UCSD-AML1 (cell line): Measurements from ENCODE around the gene GLI3.

Experiments
- DNase-seq: peaks from one replicate; lab custom pipeline; 2025; ENCODE audit not compliant: unreplicated experiment; lab: John Stamatoyannopoulos, UW

GLI3 gene

DNA sequence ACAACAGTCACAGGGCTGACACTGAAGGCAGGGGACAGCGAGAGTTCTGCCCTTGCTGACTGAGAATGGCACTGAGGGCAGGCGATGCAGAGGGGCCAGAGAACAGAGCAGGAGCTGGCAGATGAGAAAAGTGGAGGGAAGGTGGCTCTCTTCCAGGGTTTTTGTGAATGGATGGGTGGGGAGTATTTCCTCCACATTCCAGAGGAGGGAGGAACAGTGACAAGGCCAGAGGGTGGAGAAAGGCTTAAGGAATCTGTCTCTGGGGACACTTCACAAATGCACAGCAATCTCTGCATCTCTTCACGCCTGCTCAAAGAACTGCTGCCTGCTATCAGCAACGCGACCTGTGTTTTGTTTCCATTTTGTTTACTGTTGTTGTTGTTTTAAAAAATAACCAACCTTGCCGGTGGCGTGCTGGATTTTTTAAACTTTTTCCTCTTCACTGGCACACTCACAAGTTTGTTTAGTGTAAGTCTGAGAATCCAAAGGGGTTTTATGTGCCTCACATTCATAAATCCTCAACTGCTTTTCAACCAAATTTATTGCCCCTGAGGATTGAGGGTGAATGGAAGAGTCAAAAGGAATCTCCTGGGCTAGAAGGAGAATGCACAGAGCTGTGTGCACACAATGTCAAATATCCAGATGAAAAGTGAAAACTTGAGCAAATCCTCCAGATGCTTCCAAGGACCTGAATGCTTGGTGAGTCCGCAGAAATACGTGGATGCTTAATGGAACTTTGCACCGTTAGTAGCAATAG lies 129.3 kb downstream of the GLI3 start:
- DNase-seq: no peak

DNA sequence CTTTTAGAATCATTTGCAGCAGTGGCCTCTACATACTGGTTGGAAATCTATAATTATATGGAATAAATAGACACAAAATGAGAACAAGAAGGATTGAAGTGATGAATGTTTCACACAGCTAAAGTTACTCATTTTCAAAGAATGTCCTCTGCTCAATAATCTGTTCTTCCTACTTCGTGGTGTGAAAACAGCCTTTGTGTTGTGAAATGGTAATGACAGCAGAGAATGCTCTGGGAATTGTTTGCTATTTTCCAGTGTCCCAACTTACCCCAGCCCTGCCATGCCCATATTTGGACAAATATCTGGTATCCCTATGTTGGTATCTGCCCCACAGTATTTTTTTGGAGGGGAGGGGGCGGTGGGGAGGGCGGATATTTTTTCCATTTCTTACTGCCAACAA lies 130.4 kb downstream of the GLI3 start:
- no peak for DNase-seq

DNA sequence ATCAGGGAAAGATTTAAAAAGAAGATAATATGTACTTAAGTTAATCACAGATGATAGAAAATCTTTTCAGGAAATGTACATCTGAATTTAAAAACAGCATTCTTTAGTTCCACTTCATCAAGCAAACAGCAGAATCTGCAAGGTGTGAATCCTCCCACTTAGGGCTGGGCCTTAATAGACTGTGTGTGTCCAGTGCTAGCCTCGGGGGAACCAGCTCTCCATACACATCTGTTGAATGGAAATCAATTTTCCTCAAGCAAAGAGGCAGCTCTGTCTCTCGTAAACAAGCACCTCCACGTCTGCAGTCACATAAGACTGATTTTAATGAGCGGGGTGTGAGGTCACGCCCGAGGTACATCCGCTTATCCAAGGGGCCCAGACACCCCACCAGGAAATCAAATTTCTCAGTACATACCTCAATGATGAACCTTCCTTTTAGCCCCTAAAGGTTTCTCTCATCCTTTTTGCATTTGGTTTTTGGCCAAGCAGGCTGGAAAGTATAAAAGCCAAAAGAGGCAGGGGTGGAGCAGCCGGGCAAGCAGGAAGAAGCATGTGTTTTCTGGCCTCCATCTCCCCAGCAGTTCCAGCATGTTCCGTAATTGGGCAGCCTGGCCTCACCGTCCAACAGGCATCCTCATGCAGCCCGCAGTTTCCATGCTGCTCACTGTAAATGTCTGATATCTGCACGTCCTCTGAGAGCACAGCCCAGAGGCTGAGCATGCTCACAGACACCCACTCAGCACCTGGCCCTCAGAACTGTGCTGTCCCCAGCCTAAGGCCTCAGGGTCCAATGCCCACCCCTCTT lies 131.3 kb downstream of the GLI3 start:
- no peak for DNase-seq

DNA sequence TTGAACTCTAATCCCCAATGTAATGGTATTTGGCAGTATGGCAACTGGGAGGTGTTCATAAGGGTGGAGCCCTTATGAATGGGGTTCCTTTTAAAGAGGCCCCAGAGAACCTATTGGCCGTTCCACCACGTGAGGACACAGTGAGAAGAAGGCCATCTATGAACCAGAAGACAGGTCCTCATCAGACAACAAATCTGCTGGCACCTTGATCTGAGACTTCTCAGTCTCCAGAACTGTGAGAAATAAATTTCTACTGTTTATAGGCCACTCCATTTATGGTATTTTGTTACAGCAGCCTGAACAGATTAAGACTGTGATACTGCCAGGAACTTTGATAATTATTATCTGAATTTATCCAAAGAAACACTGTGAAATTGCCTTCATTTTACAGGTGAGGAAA lies 132.3 kb downstream of the GLI3 start:
- DNase-seq: no peak

DNA sequence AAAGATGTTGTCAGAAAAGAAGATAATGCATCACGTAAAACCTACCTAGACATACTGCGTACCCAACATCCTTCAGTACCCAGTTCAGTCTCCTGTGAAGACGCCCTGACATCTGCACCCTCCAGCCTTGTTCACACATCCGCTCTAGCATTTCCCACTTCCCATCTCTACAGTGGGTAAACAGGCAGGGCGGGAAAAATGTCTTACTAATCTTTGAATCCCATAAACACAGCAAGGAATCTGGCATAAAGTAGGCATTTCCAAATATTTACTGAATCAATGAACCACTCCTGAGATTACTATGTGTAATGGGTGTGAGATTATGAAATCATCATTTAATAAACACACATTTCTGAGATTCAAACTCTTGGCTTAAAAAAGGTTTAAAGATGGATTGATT lies 132.8 kb downstream of the GLI3 start:
- DNase-seq: no peak

DNA sequence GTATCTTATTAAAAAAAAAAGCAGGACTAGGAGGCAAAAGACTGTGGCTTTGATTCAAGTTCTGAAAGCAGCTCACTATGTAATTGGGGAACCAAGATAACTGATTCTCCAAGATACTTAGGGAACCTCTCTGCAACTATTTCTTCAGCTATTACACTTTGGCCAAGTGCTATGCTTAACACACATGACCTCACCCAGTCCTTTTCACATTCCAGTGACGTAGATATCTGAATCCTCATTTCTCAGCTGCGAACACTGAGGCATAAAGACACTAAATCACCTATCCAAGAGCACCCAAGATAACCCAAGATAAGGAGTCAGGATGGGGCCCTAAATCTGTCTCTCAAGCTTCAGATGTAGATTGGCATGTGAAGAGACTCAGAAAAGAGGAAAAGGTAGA lies 133.6 kb downstream of the GLI3 start:
- no peak for DNase-seq

DNA sequence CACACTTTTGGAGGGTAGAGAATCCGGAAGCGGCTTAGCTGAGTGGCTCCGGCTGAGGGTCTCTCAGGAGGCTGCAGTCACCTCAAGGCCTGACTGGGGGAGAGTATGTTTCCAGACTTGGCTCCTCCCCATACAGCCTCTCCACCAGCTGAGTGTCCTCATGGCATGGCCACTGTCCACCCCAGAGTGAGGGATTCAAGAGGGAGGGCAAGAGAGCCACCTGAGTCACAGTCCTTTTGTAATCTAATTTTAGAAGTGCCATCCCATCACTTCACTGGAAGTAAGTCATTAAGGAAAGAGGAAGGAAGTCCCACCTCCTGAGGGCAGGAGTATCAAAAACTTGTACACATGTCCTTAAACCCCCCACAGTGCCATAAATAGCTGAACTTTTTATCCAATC lies 134.0 kb downstream of the GLI3 start:
- no peak for DNase-seq

DNA sequence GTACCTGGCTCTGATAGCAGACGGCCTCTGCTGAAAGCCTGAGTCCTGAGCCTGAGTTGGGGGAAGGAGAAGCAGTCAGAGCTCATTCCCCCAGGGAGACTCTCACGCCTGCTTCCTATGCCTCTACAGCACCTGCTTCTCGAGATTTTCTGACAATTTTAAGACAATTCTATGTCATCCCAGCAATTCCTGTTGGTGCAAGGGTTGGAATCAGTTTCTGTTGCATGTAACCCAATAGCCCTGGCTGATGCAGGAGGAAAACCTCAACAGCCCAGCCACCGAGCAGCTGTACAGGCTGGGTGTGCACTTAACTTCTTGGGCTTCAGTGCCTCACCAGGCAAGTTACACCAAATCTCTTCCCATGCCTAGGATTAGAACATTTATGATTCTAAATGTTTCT lies 134.7 kb downstream of the GLI3 start:
- no peak for DNase-seq

DNA sequence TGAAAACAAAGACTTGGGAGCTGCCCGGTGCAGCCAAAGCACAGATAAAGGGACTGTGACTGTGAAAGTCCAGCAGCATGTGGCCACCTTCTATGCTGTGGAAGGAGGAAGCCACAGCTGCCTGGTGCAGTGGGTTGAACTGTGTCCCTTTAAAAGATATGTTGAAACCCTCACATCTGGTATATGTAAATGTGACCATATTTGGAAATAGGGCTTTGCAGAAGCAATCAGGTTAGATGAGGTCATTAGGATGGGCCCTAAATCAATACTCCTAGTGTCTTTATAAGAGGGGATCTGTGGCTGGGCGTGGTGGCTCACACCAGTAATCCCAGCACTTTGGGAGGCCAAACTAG lies 136.9 kb downstream of the GLI3 start:
- DNase-seq: no peak

DNA sequence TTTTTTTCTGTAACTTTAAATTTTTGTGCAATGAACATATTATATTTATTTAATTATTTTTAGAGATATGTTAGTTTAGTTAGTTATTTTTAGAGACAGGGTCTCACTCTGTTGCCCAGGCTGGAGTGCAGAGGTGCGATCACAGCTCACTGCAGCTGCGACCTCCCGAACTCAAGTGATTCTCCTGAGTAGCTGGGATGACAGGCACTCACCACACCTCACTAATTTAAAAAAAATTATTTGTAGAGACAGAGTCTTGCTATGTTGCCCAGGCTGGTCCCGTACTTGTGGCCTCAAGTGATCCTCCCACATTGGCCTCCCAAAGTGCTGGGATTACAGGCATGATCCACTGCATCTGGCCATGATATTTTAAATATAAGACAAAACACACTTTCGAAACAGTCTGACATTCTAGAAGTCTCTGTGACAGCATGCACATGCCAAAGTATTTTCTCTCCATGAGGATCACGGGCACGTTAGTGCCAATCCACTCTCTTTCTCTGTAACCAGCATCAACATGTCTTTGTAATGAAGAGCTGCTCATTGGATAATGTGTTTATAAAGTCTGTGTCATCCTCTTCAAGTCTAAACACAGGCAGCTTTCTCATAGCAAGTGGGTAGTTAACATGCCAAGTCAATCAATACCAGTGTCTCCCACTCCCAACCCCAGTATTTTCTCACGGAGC lies 137.4 kb downstream of the GLI3 start:
- DNase-seq: no peak

DNA sequence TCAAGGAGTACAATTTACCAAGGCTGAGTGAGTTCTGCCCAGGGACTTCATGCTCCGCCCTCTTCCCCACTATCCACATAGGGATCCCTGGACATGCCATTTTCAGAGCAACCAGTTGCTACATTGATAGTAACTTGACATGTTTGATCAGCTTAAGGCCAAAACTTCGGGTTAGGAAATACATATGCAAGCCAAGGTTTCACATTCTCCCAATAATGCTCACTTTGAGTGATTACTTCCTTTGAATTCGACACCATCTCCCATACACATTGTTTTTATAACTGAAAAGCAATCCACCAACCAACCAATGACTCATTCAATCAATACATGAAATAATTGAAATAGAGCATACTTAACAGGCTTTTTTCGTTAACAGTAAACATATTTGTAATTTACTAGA lies 137.9 kb downstream of the GLI3 start:
- DNase-seq: no peak

DNA sequence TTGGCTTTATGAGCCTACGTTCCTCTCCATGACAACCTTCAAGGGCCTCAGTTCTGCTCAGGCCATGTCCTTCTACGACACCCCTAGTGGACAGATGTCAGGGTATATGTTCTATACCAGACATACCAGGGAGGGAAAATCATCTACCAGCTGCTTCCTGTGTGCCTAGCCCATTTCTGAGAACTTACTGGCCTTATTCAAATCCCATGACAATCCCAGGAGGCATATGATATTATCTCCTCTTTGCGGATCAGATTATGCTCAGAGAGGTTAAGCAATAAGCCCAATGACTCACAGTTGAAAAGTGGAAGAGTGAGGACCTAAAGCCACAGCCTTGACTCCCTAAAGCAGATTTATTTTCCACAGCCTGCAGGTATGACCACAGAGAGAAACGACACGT lies 139.3 kb downstream of the GLI3 start:
- DNase-seq: no peak

DNA sequence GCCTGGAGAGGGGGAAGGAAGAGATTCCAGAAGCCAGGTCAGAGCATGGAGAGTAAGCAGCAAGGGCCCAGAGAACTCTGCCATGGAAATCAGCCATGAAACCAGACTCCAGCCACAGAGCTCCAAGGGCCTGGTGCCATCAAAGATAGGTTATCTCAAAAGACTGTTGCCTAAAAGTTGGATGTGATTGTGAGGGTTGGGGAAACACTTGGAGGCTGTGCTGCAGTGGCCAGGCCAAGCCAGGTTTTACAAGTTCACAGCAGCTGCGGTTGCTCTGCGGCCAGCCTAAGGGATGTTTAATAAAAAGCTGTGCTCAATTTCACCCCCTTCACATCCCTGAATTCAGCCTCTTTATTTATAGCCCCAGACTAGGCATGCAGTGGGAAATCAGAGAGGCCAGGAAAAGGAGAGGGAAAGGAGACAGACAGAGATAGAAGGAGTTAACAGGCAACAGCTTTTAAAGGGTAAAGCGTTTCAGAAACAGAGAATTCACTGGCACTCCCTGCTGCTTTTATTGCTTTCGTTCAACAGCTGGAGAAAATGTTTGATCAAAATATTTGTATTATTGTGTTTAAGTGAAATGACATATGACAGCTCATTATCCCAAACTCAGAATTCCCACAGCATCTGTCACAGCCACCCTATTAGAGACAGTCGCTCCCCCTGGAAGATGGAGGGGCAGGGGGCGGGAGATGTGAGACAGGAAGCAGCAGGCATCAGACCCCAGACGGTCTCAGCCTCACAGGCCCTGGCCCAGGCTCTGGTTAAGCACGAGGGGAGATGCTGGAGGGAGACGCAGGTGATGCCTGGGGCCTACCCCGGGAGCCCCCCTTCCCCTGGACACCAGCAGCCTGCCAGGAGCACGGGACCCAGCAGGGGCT lies 140.1 kb downstream of the GLI3 start:
- DNase-seq: no peak

DNA sequence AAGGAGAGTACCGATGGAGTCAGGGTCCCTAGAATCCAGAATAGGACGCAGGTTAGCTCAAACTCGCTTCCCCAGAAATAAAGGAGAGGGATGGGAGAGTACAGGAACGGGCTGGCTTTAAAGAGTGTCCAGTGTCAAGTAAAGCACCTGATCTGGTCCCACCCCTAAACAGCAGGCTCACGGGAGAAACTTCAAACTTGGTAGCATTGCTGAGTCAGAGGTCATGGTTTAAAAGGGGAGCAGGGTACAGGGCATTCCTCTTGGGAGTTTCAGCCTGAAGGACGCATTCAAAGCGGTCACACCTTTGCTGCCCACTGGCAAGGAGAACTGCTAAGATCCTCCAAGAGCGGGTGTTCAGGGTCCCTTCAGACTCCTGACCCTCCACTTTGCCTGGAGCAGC lies 140.7 kb downstream of the GLI3 start:
- no peak for DNase-seq

DNA sequence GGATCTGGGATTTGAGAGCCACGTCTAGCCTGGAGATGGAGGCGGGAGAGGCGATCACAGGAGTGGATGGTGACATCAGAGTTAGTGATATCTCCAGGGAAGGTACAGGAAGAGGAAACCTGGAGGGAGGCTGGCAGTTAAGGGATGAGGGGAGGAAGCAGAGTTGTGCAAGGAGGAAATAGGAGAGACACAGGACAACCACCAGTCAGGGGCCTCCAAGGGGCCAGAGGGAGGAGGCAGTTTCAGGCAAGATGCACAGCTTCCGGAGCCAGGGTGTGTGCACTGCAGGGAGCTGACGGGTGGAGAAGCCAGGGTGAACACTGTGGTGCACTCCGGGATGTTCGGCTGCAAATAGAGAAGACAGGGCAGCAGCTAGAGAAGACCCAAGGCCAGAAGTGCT lies 141.2 kb downstream of the GLI3 start:
- peak; percentile 16 for DNase-seq

DNA sequence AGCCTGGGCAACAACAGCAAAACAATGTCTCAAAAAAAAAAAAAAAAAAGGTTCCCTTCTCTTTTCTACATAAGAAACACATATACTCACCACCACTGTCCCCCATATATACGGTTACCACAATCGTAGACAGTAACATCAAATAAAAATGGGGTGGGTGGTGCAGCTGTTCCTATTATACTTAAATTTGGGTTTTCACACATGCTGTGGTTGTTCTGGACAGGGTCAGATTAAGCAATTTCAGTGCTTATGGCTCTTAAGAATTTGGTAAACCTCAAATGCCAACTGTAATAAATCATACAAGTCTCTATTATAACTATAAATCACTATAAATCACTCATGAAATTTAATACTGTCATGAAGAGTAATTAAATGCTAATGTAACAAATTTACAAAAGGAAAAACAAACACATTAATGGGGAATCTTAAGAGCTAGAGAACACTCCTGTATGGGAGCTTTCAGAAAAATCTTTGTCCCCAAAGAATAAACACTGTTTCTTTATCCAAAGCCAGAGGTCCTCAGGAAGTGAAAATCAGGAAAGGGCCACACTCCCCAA lies 143.6 kb downstream of the GLI3 start:
- no peak for DNase-seq

DNA sequence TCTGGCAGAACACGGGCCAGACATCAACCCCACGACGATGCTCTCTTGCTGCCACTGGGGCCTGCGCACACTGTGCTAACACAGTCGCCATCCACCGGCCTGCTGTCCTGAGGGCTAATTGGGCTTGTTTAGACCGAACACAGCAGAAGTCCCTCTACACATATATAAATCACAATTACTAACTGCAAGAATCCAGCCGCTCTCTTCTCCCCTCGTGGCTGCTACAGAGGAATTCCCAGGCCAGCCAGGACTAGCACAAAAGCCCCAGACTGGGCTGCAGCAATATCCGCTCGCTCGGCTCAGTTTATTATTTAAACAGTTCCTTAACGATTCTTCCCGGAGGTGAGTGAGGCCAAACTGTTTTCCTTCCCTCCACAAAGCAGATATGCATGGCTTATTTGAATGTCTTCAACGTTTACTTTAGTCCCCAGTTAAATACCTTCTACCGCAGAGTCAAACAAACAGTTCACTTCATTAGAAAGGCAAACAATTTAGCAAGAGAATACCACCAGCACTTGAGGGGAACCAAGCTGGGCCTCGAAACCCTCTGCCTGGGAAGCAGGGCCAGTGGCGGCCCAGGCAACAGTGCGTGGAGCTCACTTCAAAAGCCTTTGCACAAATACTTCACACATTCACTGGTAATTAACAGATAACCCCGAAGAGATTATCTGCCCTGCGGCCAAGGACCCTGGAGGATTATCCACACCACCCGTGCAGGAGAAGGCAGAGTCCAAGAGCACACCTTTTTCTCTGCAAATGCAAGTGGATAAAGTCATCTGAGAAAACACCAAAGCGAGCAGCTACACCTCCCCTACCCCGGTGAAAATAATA lies 145.3 kb downstream of the GLI3 start:
- DNase-seq: no peak

DNA sequence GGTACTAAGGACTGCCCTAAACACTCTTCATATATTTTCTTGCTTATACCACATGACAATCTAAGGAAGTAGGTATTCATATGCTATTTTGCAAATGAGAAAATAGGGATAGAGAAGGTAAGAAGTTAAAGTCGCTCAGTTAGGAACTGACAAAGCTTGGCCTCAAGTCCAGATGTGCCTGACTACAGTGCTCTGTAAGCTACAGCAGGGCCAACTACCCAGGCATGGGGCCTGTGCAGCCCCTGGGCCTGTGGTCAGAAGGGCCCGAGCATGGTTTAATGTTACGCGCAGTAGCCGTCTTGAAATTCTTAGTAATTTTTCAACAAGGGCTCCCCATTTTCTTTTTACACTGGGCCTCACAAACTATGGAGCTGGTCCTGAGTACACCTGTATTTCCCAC lies 146.2 kb downstream of the GLI3 start:
- DNase-seq: no peak

DNA sequence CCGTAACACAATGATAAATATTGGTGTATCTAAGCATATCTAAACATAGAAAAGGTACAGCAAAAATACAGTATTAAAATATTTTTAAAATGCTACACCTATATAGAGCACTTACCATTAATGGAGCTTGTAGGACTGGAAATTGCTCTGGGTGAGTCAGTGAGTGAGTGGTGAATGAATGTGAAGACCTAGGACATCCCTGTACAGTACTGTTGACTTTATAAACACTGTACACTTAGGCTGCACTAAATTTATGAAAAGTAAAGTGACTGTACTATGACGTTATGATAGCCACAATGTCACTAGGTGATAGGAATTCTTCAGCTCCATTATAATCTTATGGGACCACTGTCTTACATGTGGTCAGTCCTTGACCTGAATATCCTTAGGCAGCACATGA lies 147.0 kb downstream of the GLI3 start:
- no peak for DNase-seq

DNA sequence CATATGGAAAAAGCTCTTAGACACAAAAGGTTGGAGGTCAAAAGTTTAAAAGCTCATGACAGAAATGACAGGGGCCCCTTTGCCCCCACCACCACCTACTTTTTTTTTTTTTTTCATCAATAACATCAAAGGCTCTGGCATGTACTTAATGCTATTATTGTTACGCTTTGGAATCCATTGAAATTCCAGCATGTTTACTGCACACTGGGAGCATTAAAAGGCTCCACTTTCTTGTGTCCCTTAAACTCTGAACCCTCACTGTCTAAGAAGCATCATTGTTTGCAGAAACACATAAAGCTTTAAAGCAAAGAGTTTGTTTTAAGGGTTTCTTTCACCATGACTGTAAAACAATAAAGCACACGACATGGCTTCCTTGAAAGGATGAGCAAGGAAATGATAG lies 149.4 kb downstream of the GLI3 start:
- no peak for DNase-seq
